HCT116 (cell line): Measurements from ENCODE around the gene SH3D21.

Experiments
- CEBPB ChIP-seq: IDR thresholded peaks from 2 replicates; pipeline ENCODE4 v1.6.1; 2012; ENCODE audit warnings: low read depth
- POLR2A ChIP-seq: IDR thresholded peaks from 2 replicates; pipeline ENCODE4 v1.7.0; 2011; ENCODE audit warnings: borderline replicate concordance; ENCODE audit not compliant: insufficient read depth, insufficient read length; ENCODE audit errors: extremely low read depth
- SIN3A ChIP-seq: IDR thresholded peaks from 2 replicates; pipeline ENCODE4 v1.6.1; 2012; ENCODE audit warnings: low read depth
- SRF ChIP-seq: IDR thresholded peaks from 2 replicates; pipeline ENCODE4 v1.6.1; 2012; ENCODE audit warnings: low read depth
- TF ChIP-seq, protein P1 (sequence below): IDR thresholded peaks from 2 replicates; pipeline ENCODE4 v1.6.1; 2012
- TF ChIP-seq, protein P2 (sequence below), 3 experiments: fragments of 200-600 bp in 1 of 3; sonication (generic) in 1 of 3; IDR thresholded peaks in 2 of 3; conservative IDR thresholded peaks in 1 of 3; 2 replicates each; pipeline ENCODE4 v1.5.1; 2012 to 2017; ENCODE audit warnings: low read depth in 2 of 3, low read length in 2 of 3, antibody characterized with exemption in 1 of 3, borderline replicate concordance in 1 of 3, control low read depth in 1 of 3, mild to moderate bottlenecking in 1 of 3, mixed read lengths in 1 of 3, mixed run types in 1 of 3, moderate library complexity in 1 of 3; ENCODE audit not compliant: insufficient read depth in 1 of 3

DNA sequence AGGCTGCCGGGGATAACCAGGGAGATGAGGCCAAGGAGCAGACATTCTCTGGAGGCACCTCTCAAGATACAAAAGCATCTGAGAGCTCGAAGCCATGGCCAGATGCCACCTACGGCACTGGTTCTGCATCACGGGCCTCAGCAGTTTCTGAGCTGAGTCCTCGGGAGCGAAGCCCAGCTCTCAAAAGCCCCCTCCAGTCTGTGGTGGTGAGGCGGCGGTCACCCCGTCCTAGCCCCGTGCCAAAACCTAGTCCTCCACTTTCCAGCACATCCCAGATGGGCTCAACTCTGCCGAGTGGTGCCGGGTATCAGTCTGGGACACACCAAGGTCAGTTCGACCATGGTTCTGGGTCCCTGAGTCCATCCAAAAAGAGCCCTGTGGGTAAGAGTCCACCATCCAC is 19.4 kb upstream of the SH3D21 start:
- TF ChIP-seq CEBPB: no peak
- TF ChIP-seq, protein P1, sequence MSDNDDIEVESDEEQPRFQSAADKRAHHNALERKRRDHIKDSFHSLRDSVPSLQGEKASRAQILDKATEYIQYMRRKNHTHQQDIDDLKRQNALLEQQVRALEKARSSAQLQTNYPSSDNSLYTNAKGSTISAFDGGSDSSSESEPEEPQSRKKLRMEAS: no peak
- no peak for TF ChIP-seq SRF
- TF ChIP-seq, protein P2, sequence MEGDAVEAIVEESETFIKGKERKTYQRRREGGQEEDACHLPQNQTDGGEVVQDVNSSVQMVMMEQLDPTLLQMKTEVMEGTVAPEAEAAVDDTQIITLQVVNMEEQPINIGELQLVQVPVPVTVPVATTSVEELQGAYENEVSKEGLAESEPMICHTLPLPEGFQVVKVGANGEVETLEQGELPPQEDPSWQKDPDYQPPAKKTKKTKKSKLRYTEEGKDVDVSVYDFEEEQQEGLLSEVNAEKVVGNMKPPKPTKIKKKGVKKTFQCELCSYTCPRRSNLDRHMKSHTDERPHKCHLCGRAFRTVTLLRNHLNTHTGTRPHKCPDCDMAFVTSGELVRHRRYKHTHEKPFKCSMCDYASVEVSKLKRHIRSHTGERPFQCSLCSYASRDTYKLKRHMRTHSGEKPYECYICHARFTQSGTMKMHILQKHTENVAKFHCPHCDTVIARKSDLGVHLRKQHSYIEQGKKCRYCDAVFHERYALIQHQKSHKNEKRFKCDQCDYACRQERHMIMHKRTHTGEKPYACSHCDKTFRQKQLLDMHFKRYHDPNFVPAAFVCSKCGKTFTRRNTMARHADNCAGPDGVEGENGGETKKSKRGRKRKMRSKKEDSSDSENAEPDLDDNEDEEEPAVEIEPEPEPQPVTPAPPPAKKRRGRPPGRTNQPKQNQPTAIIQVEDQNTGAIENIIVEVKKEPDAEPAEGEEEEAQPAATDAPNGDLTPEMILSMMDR (IDR thresholded peaks at IDR 0.05 in 2 of 3, conservative IDR thresholded peaks at IDR 0.05 in 1 of 3; ENCODE audit: borderline replicate concordance in 1 of 3, insufficient read depth in 1 of 3, low read depth in 2 of 3, low read length in 2 of 3): no peak
- no peak for TF ChIP-seq SIN3A
- TF ChIP-seq POLR2A: no peak
